Activated T-cell treated with anti-CD3 and anti-CD28 coated beads for 48 hours (primary cell): ENCODE results near the gene YPEL2.
"Not testable (repeated sequence)": the region's sequence is repeated elsewhere in the genome, so short reads cannot be mapped to it uniquely, and the experiment has no call there.

Source experiments
- DNase-seq: peaks from one replicate; pipeline ENCODE4 v3.0.0-alpha.2; 2020; ENCODE audit warnings: low read depth

The YPEL2 gene

GRCh38 chr17:59331129-59331928 is at the start of gene YPEL2:
TSS of gene YPEL2 (plus strand) at chr17:59331655. CDS start at chr17:59353410, 21,755 bp downstream.
- DNase-seq: peak; percentile 85

- DNase-seq: no peak
Measured at GRCh38 chr17:59284317-59284716, 47.1 kb upstream of the YPEL2 start.

- DNase-seq: no peak
Measured at GRCh38 chr17:59287452-59287851, 44.0 kb upstream of the YPEL2 start.

- no peak for DNase-seq
Measured at GRCh38 chr17:59287891-59288290, 43.6 kb upstream of the YPEL2 start.

- no peak for DNase-seq
Measured at GRCh38 chr17:59289981-59290301, 41.5 kb upstream of the YPEL2 start.

- DNase-seq: not testable (repeated sequence)
Measured at GRCh38 chr17:59290302-59290998, 41.0 kb upstream of the YPEL2 start.

- no peak for DNase-seq
Measured at GRCh38 chr17:59292174-59292523, 39.3 kb upstream of the YPEL2 start.

GRCh38 chr17:59296190-59296589 is 35.3 kb upstream of the YPEL2 start:
- no peak for DNase-seq

- DNase-seq: no peak
Measured at GRCh38 chr17:59298521-59298920, 32.9 kb upstream of the YPEL2 start.

- no peak for DNase-seq
Measured at GRCh38 chr17:59299400-59300092, 31.9 kb upstream of the YPEL2 start.

GRCh38 chr17:59300941-59301340 is 30.5 kb upstream of the YPEL2 start:
- DNase-seq: no peak

GRCh38 chr17:59304811-59305210 is 26.6 kb upstream of the YPEL2 start:
- DNase-seq: no peak

GRCh38 chr17:59310263-59310920 is 21.1 kb upstream of the YPEL2 start:
- no peak for DNase-seq

- no peak for DNase-seq
Measured at GRCh38 chr17:59311051-59311468, 20.4 kb upstream of the YPEL2 start.

GRCh38 chr17:59311521-59311920 is 19.9 kb upstream of the YPEL2 start:
- DNase-seq: not testable (repeated sequence)

GRCh38 chr17:59315866-59316265 is 15.6 kb upstream of the YPEL2 start:
- no peak for DNase-seq

GRCh38 chr17:59327121-59327980 is 4.1 kb upstream of the YPEL2 start:
- DNase-seq: no peak

- no peak for DNase-seq
Measured at GRCh38 chr17:59327981-59328290, 3.5 kb upstream of the YPEL2 start.

GRCh38 chr17:59328601-59329000 is 2.9 kb upstream of the YPEL2 start:
- DNase-seq: no peak

GRCh38 chr17:59329176-59330052 is 2.0 kb upstream of the YPEL2 start:
- DNase-seq: no peak
